ENCODE results near the gene GATA3.

The GATA3 gene

GRCh38 chr10:8064436-8064835 is 9.9 kb downstream of the GATA3 start:
- no peak for DNase-seq (ENCODE audit: low read depth)

DNA sequence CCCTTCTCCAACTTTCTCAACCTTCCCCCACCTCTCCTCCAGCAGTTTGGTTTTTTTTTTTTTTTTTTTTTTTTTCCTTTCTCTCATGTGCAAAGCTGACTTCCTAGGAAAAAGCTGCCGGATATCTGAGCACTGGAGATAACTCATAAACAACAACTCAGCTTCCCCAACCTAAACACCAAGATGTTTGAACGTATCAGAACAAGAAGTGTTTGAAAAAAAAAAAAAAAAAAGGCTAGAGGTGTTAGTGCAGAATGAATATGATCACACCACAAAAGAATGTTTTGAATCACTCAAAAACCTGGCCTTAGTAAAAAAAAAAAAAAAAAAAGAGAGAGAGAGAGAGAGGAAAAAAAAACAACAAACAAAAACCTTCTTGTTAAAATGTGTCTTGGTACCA is 11.2 kb downstream of the GATA3 start:
- DNase-seq (ENCODE audit: low read depth), result no peak

DNA sequence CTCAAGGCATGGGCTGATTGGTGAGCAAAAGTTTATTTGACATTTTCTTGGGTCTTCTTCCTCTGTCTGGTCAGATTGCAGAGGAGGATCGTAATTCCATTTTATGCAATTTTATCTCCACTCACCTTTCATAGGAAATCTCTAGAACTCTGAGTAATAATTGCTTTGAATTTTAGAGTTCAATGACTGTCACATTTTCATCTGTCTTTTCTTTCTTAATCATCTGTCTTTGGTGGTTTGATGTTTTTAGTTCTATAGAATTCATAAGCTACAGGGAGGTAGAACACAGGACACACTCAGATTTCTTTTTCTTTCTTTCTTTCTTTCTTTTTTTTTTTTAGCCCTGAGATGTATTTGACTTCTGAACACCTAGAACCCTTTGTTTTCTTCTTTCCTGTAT is 11.6 kb downstream of the GATA3 start:
- no peak for DNase-seq (ENCODE audit: low read depth)

DNA sequence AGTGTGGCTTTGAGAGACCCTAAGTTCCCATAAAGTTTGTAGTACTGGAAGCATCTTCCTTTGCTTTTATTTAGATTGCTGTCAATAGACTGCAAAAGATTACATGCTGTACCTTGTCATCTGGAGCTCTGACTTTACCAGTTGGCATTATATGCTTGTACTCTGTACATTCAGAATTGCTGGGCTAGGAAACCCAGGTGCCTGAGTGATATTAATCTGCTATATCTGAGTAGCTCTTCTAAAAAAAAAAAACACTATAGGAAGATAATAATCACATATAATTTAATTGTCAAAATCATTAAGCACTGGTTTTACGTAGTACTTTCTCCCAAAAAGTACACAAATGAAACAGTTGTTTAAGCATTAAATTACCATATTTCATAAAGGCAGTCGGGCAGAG is 12.3 kb downstream of the GATA3 start:
- no peak for DNase-seq (ENCODE audit: low read depth)

- DNase-seq (ENCODE audit: low read depth), result no peak
Observed at GRCh38 chr10:8069108-8069507, 14.6 kb downstream of the GATA3 start.

DNA sequence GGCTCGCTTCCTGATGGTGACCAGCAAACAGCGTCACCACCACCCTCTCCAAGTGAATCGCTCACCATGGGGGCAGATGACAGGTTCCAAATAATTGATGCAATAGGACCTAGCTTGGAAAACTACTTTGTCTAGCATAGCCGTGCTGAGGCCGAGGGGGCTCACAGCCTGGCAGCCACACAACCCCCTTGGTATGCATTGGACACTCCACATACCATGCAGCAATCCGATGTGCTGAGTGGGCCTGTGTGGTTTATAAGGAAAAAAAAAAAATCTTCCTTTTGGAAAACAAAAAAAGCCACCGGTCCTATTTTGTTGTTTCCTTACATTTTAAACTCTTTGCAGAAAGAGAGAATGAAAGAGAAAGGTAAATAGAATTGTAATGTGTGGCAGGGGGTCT is 15.1 kb downstream of the GATA3 start:
- no peak for DNase-seq (ENCODE audit: low read depth)

- DNase-seq (ENCODE audit: low read depth), result no peak
Observed at GRCh38 chr10:8070440-8070839, 16.0 kb downstream of the GATA3 start.

DNA sequence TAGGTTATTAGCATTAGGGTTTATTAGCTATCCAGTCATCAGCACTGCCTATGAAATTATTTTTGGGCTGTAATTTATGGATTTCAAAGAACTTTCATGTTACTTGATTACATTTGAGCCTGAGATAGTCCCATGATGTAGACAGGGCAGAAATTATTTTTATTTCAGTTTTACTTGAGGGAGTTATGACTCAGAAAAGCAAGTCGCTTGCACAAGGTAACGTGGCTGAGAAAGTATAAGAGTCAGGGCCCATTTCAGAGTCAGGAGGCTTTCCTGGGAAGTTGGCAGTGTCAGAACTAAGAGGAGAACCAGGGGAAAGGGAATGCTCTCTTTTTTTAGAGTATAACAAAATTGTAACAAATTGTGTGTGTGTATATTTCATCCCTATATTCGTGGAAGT is 16.5 kb downstream of the GATA3 start:
- no peak for DNase-seq (ENCODE audit: low read depth)

DNA sequence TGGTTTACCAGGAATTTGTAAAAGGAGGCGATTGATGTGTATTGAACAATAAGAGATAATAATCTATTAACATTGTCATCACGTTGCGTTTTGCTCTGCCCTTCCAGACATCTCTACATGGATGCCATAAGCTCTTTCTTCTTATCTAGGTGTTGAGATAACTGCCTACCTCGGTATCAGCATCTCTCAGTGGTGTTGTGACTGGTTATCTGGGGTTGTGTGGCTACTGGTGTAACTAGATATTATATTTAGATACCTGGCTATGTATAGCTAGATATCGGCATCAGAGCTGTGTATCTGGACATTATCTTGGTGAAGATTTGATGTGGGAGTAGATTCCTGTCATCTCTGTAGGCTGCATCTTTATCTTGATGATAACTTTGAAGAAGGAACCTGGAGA is 17.2 kb downstream of the GATA3 start:
- DNase-seq (ENCODE audit: low read depth), result no peak

DNA sequence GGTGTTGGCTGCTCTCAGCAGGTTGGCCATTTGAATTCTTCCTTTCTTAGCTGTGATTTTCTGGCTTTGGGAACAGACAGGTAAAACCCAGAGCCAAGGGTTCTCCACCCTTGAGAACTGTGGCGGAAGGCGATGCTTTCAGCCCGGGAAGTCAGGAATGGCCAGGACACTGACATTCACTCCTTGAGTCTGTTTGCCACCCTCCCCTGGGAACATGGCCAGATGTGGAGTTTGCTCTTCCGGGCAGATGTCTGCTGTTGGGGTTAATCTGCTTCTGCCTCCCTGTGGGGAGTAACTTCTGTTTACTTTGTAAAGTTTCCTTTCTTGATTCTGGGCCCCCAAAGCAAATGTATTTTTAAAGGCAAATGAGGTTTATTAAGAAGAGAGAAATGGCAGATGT is 17.7 kb downstream of the GATA3 start:
- no peak for DNase-seq (ENCODE audit: low read depth)

DNA sequence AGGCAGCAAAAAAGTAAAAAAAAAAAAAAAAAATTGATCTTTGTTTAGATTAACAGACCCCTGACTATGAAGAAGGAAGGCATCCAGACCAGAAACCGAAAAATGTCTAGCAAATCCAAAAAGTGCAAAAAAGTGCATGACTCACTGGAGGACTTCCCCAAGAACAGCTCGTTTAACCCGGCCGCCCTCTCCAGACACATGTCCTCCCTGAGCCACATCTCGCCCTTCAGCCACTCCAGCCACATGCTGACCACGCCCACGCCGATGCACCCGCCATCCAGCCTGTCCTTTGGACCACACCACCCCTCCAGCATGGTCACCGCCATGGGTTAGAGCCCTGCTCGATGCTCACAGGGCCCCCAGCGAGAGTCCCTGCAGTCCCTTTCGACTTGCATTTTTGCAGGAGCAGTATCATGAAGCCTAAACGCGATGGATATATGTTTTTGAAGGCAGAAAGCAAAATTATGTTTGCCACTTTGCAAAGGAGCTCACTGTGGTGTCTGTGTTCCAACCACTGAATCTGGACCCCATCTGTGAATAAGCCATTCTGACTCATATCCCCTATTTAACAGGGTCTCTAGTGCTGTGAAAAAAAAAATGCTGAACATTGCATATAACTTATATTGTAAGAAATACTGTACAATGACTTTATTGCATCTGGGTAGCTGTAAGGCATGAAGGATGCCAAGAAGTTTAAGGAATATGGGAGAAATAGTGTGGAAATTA is 19.4 kb downstream of the GATA3 start:
- no peak for DNase-seq (ENCODE audit: low read depth)

DNA sequence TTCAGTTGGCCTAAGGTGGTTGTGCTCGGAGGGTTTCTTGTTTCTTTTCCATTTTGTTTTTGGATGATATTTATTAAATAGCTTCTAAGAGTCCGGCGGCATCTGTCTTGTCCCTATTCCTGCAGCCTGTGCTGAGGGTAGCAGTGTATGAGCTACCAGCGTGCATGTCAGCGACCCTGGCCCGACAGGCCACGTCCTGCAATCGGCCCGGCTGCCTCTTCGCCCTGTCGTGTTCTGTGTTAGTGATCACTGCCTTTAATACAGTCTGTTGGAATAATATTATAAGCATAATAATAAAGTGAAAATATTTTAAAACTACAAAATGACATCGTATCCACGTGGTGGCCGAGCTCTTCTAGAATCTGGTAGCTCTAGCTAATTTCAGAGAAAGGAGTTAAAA is 20.4 kb downstream of the GATA3 start:
- DNase-seq (ENCODE audit: low read depth), result no peak

- no peak for DNase-seq (ENCODE audit: low read depth)
Observed at GRCh38 chr10:8075282-8076260, 21.1 kb downstream of the GATA3 start.

DNA sequence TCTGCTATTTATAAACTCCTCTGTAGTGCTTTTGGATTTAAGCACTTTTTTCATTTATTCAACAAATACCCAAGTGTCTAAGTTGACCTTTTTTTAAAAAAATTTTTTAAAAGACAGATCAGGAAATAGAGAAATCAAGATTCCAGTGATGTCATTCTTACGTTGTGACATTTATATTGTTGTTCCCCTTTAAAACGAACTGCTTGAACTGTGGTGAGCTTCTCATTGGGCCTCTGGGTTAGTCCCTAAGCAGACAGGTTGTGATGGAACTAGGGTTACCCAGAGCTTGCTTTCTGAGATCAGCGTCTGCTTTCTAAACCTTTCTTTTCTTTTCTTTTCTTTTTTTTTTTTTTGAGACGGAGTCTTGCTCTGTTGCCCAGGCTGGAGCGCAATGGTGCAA is 22.4 kb downstream of the GATA3 start:
- DNase-seq (ENCODE audit: low read depth), result no peak

- no peak for DNase-seq (ENCODE audit: low read depth)
Observed at GRCh38 chr10:8078027-8078426, 23.5 kb downstream of the GATA3 start.

DNA sequence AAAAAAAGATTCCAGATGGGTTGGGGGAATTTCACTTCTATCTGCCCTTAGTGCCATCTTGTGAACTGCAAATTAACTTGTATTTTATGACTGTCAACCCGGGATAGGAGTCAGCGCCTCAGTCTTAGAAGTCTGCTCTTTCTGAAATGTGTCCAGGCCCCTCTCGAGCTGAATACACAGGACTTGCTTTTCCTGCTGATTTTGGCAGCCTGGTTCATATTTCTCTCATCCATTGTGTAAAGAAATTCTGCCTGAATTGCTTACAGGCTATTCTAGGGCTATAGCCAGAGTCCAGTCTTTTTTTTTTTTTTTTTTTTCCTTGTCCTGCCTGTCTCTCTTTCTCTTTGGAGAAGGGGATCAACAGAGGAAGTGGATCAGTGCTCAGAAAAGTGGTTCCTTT is 24.6 kb downstream of the GATA3 start:
- no peak for DNase-seq (ENCODE audit: low read depth)

- no peak for DNase-seq (ENCODE audit: low read depth)
Observed at GRCh38 chr10:8084799-8085198, 30.3 kb downstream of the GATA3 start.

GRCh38 chr10:8085251-8085650 is 30.8 kb downstream of the GATA3 start:
- no peak for DNase-seq (ENCODE audit: low read depth)

GRCh38 chr10:8086315-8086714 is 31.8 kb downstream of the GATA3 start:
- DNase-seq (ENCODE audit: low read depth), result no peak

- DNase-seq (ENCODE audit: low read depth), result no peak
Observed at GRCh38 chr10:8088504-8088903, 34.0 kb downstream of the GATA3 start.

- no peak for DNase-seq (ENCODE audit: low read depth)
Observed at GRCh38 chr10:8092428-8092827, 37.9 kb downstream of the GATA3 start.

- no peak for DNase-seq (ENCODE audit: low read depth)
Observed at GRCh38 chr10:8095959-8096358, 41.5 kb downstream of the GATA3 start.

DNA sequence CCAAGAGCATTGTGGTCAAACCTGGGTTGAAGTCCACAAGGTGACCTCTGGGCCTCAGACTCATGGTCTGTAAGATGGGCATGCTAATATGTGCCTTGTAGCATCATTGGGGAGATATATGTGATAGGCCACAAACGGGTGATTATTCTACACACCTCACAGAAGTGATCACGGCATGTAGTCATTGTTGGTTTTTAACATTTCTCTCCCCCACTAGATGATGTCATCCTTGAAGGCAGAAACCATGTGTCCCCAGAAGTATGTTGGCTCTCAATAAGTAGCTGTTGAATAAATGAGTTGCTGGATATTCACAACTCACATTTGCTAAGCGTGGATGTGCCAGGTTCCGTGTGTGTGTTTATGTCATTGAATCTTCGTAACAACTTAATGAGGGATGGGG is 42.4 kb downstream of the GATA3 start:
- no peak for DNase-seq (ENCODE audit: low read depth)

Measured in stimulated activated CD8-positive, alpha-beta memory T cell treated with anti-CD3 and anti-CD28 coated beads, Interleukin-12 subunit alpha, Interleukin-12 subunit beta, amount 100 ng/mL, for 4 hours (primary cell).